ENCODE results near the gene OR2H2.

Gene OR2H2

GRCh38 chr6:29584821-29585220, at the start of gene OR2H2:
OR2H2 (plus strand) TSS chr6:29585121; CDS start chr6:29587945, 2,824 bp downstream.
- DNase-seq = no peak

GRCh38 chr6:29537714-29538403, 47.1 kb upstream of the OR2H2 start:
- DNase-seq = no peak

GRCh38 chr6:29547573-29547972, 37.3 kb upstream of the OR2H2 start:
- DNase-seq = no peak

GRCh38 chr6:29552512-29553051, 32.3 kb upstream of the OR2H2 start:
- no peak for DNase-seq

- peak; percentile 28 for DNase-seq
Observed at GRCh38 chr6:29553268-29554057, 31.5 kb upstream of the OR2H2 start.

- no peak for DNase-seq
Observed at GRCh38 chr6:29554764-29555163, 30.2 kb upstream of the OR2H2 start.

- DNase-seq = no peak
Observed at GRCh38 chr6:29557320-29557719, 27.6 kb upstream of the OR2H2 start.

GRCh38 chr6:29558439-29559079, 26.4 kb upstream of the OR2H2 start:
- DNase-seq = no peak

- DNase-seq = no peak
Observed at GRCh38 chr6:29559524-29560287, 25.2 kb upstream of the OR2H2 start, which contains the start of gene UBD. UBD (minus strand) TSS chr6:29559732; CDS start chr6:29559701, 31 bp downstream.

GRCh38 chr6:29561091-29561490, 23.8 kb upstream of the OR2H2 start:
- no peak for DNase-seq

- DNase-seq = no peak
Observed at GRCh38 chr6:29561606-29562181, 23.2 kb upstream of the OR2H2 start.

GRCh38 chr6:29563435-29563965, 21.4 kb upstream of the OR2H2 start:
- DNase-seq = no peak

GRCh38 chr6:29564875-29565274, 20.0 kb upstream of the OR2H2 start:
- DNase-seq = no peak

- no peak for DNase-seq
Observed at GRCh38 chr6:29566856-29567255, 18.1 kb upstream of the OR2H2 start.

- no peak for DNase-seq
Observed at GRCh38 chr6:29567541-29567940, 17.4 kb upstream of the OR2H2 start.

- DNase-seq = no peak
Observed at GRCh38 chr6:29567991-29568390, 16.9 kb upstream of the OR2H2 start.

GRCh38 chr6:29576056-29576455, 8.9 kb upstream of the OR2H2 start:
- no peak for DNase-seq

GRCh38 chr6:29577544-29577943, 7.4 kb upstream of the OR2H2 start:
- DNase-seq = no peak

GRCh38 chr6:29589423-29590048, 4.6 kb downstream of the OR2H2 start:
- peak; percentile 47 for DNase-seq

GRCh38 chr6:29590218-29590808, 5.4 kb downstream of the OR2H2 start:
- no peak for DNase-seq

- no peak for DNase-seq
Observed at GRCh38 chr6:29591677-29592076, 6.8 kb downstream of the OR2H2 start.
